ENCODE measurements around the gene PARP12.

PARP12 gene

GRCh38 chr7:140059273-140060242 is 3.2 kb downstream of the PARP12 start:
- peak; percentile 52 for DNase-seq

GRCh38 chr7:140058517-140058916 is 4.2 kb downstream of the PARP12 start:
- DNase-seq = no peak

- DNase-seq = no peak
Observed at GRCh38 chr7:140057143-140057535, 5.6 kb downstream of the PARP12 start.

- DNase-seq = no peak
Observed at GRCh38 chr7:140056431-140057142, 6.2 kb downstream of the PARP12 start.

GRCh38 chr7:140055833-140056232 is 6.9 kb downstream of the PARP12 start:
- no peak for DNase-seq

GRCh38 chr7:140054751-140055150 is 8.0 kb downstream of the PARP12 start:
- no peak for DNase-seq

GRCh38 chr7:140053812-140054539 is 8.8 kb downstream of the PARP12 start:
- no peak for DNase-seq

GRCh38 chr7:140051820-140052219 is 10.9 kb downstream of the PARP12 start:
- DNase-seq = no peak

- no peak for DNase-seq
Observed at GRCh38 chr7:140050100-140050499, 12.7 kb downstream of the PARP12 start.

GRCh38 chr7:140049339-140050024 is 13.3 kb downstream of the PARP12 start:
- DNase-seq = no peak

- DNase-seq = no peak
Observed at GRCh38 chr7:140048989-140049338, 13.8 kb downstream of the PARP12 start.

- no peak for DNase-seq
Observed at GRCh38 chr7:140048138-140048537, 14.6 kb downstream of the PARP12 start.

GRCh38 chr7:140047197-140047596 is 15.6 kb downstream of the PARP12 start:
- DNase-seq = no peak

- DNase-seq = no peak
Observed at GRCh38 chr7:140045697-140046096, 17.1 kb downstream of the PARP12 start.

- DNase-seq = no peak
Observed at GRCh38 chr7:140044251-140044650, 18.5 kb downstream of the PARP12 start.

GRCh38 chr7:140042386-140042670 is 20.4 kb downstream of the PARP12 start:
- no peak for DNase-seq

- no peak for DNase-seq
Observed at GRCh38 chr7:140041659-140042385, 20.9 kb downstream of the PARP12 start.

- no peak for DNase-seq
Observed at GRCh38 chr7:140039896-140040295, 22.9 kb downstream of the PARP12 start.

- DNase-seq = no peak
Observed at GRCh38 chr7:140039066-140039465, 23.7 kb downstream of the PARP12 start.

- DNase-seq = no peak
Observed at GRCh38 chr7:140036224-140036962, 26.4 kb downstream of the PARP12 start.

GRCh38 chr7:140035400-140036223 is 27.1 kb downstream of the PARP12 start:
- no peak for DNase-seq

Data from stimulated activated CD4-positive, alpha-beta T cell treated with anti-CD3 and anti-CD28 coated beads, Interleukin-4, amount 100 ng/mL, for 1 hour (primary cell).